Measurements from ENCODE around the gene FRRS1. TPM values are rescaled to one million over a fixed set of nuclear protein-coding genes. Genes with fewer than 3 reads are reported as not detected.

The FRRS1 gene
- total RNA-seq: 10 to 100 TPM in 2 of 4 donors, 1 to 10 TPM in 2; 6.9 to 17.0 (median 11.9) TPM

- Histone ChIP-seq H3K27me3 (no peaks in the 10 kb centered on the region), H3K36me3 (no peaks in the 10 kb centered on the region), H3K9me3 (no peaks in the 10 kb centered on the region), H3K4me1 (peaks cover 0 to 5% (median 0%) of the 10 kb centered on the region in 4 donors), H3K27ac (peak within 1 kb of the TSS; percentile 62 to 85 (median 64)), H3K4me3 (peak within 1 kb of the TSS; percentile 47 to 85 (median 54))
- TF ChIP-seq, protein P1, sequence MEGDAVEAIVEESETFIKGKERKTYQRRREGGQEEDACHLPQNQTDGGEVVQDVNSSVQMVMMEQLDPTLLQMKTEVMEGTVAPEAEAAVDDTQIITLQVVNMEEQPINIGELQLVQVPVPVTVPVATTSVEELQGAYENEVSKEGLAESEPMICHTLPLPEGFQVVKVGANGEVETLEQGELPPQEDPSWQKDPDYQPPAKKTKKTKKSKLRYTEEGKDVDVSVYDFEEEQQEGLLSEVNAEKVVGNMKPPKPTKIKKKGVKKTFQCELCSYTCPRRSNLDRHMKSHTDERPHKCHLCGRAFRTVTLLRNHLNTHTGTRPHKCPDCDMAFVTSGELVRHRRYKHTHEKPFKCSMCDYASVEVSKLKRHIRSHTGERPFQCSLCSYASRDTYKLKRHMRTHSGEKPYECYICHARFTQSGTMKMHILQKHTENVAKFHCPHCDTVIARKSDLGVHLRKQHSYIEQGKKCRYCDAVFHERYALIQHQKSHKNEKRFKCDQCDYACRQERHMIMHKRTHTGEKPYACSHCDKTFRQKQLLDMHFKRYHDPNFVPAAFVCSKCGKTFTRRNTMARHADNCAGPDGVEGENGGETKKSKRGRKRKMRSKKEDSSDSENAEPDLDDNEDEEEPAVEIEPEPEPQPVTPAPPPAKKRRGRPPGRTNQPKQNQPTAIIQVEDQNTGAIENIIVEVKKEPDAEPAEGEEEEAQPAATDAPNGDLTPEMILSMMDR (IDR thresholded peaks at IDR 0.05): peak in 2 of 6 experiments; percentile 17
- peak; percentile 25 to 37 for TF ChIP-seq POLR2A (IDR thresholded peaks at IDR 0.05)
- peak; percentile 57 to 78 (median 60) for DNase-seq
Observed at GRCh38 chr1:99766378-99766800, at the start of gene FRRS1. Gene FRRS1, minus strand, starts transcription at chr1:99766635. Its CDS starts 17,867 bp downstream, at chr1:99748768.

DNA sequence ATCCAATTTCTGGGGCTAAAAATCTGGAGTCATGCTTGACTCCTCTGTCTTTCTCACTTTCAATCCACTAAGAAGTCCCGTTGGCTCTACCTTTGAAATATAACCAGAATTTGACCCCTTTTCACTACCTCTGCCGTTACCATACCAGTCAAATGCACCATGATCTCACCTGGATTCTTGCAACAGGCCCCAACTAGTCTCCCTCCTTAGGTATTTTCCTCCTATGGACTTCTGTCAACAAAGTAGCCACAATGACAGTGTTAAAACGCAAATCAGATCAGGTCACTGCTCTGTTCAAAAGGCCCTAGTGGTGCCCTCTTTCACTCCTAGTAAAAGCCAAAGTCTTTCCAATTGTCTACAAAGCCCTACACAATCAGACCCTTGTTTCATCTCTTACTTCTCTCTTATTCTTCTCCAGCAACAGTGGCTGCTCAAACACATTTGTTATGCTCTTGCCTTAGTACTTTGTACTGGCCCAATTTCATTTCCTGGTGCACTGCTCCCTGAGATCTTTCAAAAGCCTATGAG lies 48.0 kb upstream of the FRRS1 start:
- Histone ChIP-seq H3K27ac (no peak overlapping the region), H3K36me3 (no peaks in the 10 kb centered on the region), H3K9me3 (no peaks in the 10 kb centered on the region), H3K27me3 (no peaks in the 10 kb centered on the region), H3K4me3 (no peak overlapping the region), H3K4me1 (no peaks in the 10 kb centered on the region)
- TF ChIP-seq, protein P1 (IDR thresholded peaks at IDR 0.05): no peak
- TF ChIP-seq POLR2A (IDR thresholded peaks at IDR 0.05): no peak
- DNase-seq: no peak

GRCh38 chr1:99811747-99812146 lies 45.3 kb upstream of the FRRS1 start:
- no peak for DNase-seq
- TF ChIP-seq, protein P1 (IDR thresholded peaks at IDR 0.05): no peak
- no peak for TF ChIP-seq POLR2A (IDR thresholded peaks at IDR 0.05)
- Histone ChIP-seq H3K36me3 (no peaks in the 10 kb centered on the region), H3K4me1 (no peaks in the 10 kb centered on the region), H3K9me3 (no peaks in the 10 kb centered on the region), H3K27me3 (no peaks in the 10 kb centered on the region), H3K4me3 (no peak overlapping the region), H3K27ac (no peak overlapping the region)

DNA sequence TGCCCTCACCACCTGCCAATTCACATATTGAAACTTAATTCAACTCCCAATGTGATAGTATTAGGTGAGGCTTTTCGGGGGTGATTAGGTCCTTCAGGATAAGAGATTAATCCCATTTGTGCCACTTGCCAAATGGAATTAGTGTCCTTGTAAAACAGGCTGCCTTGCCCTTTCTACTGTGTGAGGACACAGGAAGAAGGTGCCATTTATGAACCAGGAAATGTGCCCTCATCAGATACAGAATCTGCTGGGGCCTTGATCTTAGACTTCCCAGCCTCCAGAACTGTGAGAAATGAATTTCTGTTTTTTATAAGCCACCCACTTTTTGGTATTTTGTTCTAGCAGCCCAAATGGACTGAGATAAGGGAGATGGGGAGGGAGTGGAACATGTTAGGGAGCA lies 44.6 kb upstream of the FRRS1 start:
- TF ChIP-seq, protein P1 (IDR thresholded peaks at IDR 0.05): no peak
- TF ChIP-seq POLR2A (IDR thresholded peaks at IDR 0.05): no peak
- H3K4me1 ChIP-seq: no peaks in the 10 kb centered on the region
- DNase-seq: no peak
- no peaks in the 10 kb centered on the region for H3K36me3 ChIP-seq
- H3K9me3 ChIP-seq: no peaks in the 10 kb centered on the region
- H3K27ac ChIP-seq: no peak overlapping the region
- no peak overlapping the region for H3K4me3 ChIP-seq
- no peaks in the 10 kb centered on the region for H3K27me3 ChIP-seq

DNA sequence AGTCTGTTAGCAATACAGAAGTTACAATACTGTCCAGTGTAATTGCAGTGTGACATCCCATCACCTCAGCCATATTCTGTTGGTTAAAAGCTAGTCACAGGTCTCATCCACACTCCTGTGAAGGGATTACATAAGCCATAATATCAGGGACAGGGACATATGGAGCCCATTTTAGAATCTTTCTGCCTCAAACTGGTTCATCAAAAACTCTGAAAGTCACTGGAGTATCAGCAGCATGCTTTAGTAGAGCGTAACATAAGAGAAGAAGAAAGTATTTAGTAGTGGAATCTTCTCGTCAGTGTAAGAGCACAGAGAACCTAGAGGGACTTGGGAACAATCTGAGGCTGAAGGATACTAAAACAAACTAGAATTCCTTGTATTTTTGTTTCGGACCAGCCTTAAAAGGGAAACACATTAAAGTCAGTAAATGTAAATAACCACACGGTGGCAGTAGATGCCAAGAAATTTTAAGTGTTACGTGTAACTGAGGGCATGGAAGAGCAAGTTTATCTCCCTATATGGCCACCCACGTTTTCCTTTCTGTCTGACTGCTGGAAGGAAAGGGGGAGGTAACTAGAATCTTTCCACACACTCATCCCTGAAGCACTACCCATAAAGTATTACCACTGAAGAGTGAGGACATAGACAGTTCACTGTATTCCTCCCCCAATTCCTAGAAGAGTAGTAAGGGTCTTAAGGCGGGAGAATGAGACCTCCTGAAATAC lies 42.1 kb upstream of the FRRS1 start:
- H3K4me1 ChIP-seq: no peaks in the 10 kb centered on the region
- no peaks in the 10 kb centered on the region for H3K36me3 ChIP-seq
- no peak for DNase-seq
- H3K9me3 ChIP-seq: no peaks in the 10 kb centered on the region
- TF ChIP-seq, protein P1 (IDR thresholded peaks at IDR 0.05): peak; percentile 32 to 85 (median 74)
- no peak for TF ChIP-seq POLR2A (IDR thresholded peaks at IDR 0.05)
- peak overlapping the region in 1 of 4 donors; percentile 43 for H3K27ac ChIP-seq
- H3K4me3 ChIP-seq: peak overlapping the region in 1 of 4 donors; percentile 19
- H3K27me3 ChIP-seq: no peaks in the 10 kb centered on the region

Measured in Peyer's patch (tissue), 4 donors.